Measurements from ENCODE around the gene IP6K3.

- TF ChIP-seq CTCF (IDR thresholded peaks at IDR 0.05; ENCODE audit: low read depth, low read length), result no peak
- no peak for TF ChIP-seq EZH2phosphoT487 (IDR thresholded peaks at IDR 0.05; ENCODE audit: low read depth)
These were observed 56.8 kb downstream of the IP6K3 start for GRCh38 chr6:33689879-33690278.

All from OCI-LY3 (cell line).